ENCODE results near the gene DNMT3B.

DNMT3B gene

GRCh38 chr20:32828029-32828680 lies 66.0 kb downstream of the DNMT3B start:
- DNase-seq = no peak

GRCh38 chr20:32829311-32830005 lies 67.3 kb downstream of the DNMT3B start:
- no peak for DNase-seq

GRCh38 chr20:32830437-32830836 lies 68.3 kb downstream of the DNMT3B start:
- no peak for DNase-seq

- no peak for DNase-seq
Measured at GRCh38 chr20:32831982-32832381, 69.8 kb downstream of the DNMT3B start.

GRCh38 chr20:32832664-32833063 lies 70.5 kb downstream of the DNMT3B start:
- no peak for DNase-seq

- no peak for DNase-seq
Measured at GRCh38 chr20:32834972-32835371, 72.8 kb downstream of the DNMT3B start.

- DNase-seq = no peak
Measured at GRCh38 chr20:32837157-32837556, 75.0 kb downstream of the DNMT3B start.

GRCh38 chr20:32839227-32839981 lies 77.2 kb downstream of the DNMT3B start:
- DNase-seq = no peak

GRCh38 chr20:32839982-32840285 lies 77.7 kb downstream of the DNMT3B start:
- no peak for DNase-seq

GRCh38 chr20:32841174-32841573 lies 79.0 kb downstream of the DNMT3B start:
- no peak for DNase-seq

- DNase-seq = no peak
Measured at GRCh38 chr20:32841632-32842031, 79.4 kb downstream of the DNMT3B start.

- DNase-seq = peak in 1 of 2 experiments; percentile 37
Measured at GRCh38 chr20:32842688-32843524, 80.7 kb downstream of the DNMT3B start.

GRCh38 chr20:32845786-32846185 lies 83.6 kb downstream of the DNMT3B start:
- no peak for DNase-seq

- DNase-seq = no peak
Measured at GRCh38 chr20:32846852-32847251, 84.7 kb downstream of the DNMT3B start.

- DNase-seq = no peak
Measured at GRCh38 chr20:32847964-32848363, 85.8 kb downstream of the DNMT3B start.

GRCh38 chr20:32848846-32849245 lies 86.7 kb downstream of the DNMT3B start:
- no peak for DNase-seq

GRCh38 chr20:32849577-32849976 lies 87.4 kb downstream of the DNMT3B start:
- no peak for DNase-seq

GRCh38 chr20:32855387-32855786 lies 93.2 kb downstream of the DNMT3B start:
- DNase-seq = no peak

- DNase-seq = no peak
Measured at GRCh38 chr20:32858189-32858588, 96.0 kb downstream of the DNMT3B start.
